Psoas muscle (tissue), 8 donors: ENCODE results near the gene CEP72. TPM values are rescaled to one million over a fixed set of nuclear protein-coding genes. Genes with fewer than 3 reads are reported as not detected.

Experiments
- ATAC-seq, 4 donors: fragments of 200-7000 bp; cut with Tn5 transposase; one replicate each; pipeline ENCODE4 v1.9.1; 2020; ENCODE audit warnings: moderate library complexity in 3 of 4, mild to moderate bottlenecking in 2 of 4
- DNase-seq, 2 donors: peaks; one replicate each; pipeline ENCODE4 v3.0.0-alpha.2; 2020
- H3K27ac ChIP-seq: fragments of 200-600 bp; one replicate; pipeline ENCODE4 v1.8.0; 2022
- H3K27me3 ChIP-seq, 3 donors: fragments of 200-600 bp in 1 of 3; one replicate each; pipeline versions ENCODE4 v1.6.1 to v1.8.0; 2013 to 2022; ENCODE audit warnings: low read length in 2 of 3, mild to moderate bottlenecking in 2 of 3, moderate library complexity in 1 of 3; ENCODE audit not compliant: insufficient read depth in 3 of 3
- H3K36me3 ChIP-seq, 2 donors: fragments of 200-600 bp in 1 of 2; one replicate each; pipeline versions ENCODE4 v1.6.1 to v1.8.0; 2013 to 2022; ENCODE audit warnings: low read depth in 1 of 2, mild to moderate bottlenecking in 1 of 2, moderate library complexity in 1 of 2; ENCODE audit not compliant: insufficient read depth in 1 of 2
- H3K4me1 ChIP-seq: fragments of 200-600 bp; one replicate; pipeline ENCODE4 v1.8.0; 2022
- H3K4me3 ChIP-seq: fragments of 200-600 bp; one replicate; pipeline ENCODE4 v1.8.0; 2022; ENCODE audit warnings: mild to moderate bottlenecking
- H3K9me3 ChIP-seq: fragments of 200-600 bp; one replicate; pipeline ENCODE4 v1.8.0; 2022
- CTCF ChIP-seq: fragments of 200-600 bp; IDR thresholded peaks from one replicate; pipeline ENCODE4 v1.8.0; 2022; ENCODE audit warnings: antibody characterized with exemption
- WGBS, 3 donors: extraction: QIAGEN DNeasy Blood & Tissue Kit; methylation state at CpG; one replicate each; pipeline versions ENCODE4 v1.1.6 to v1.1.7; 2013; 5-methylcytosine and 5-hydroxymethylcytosine counted together
- intact Hi-C, 2 donors: fragments of 100-400 bp; cut with DNase I; formaldehyde crosslinking; loops; one replicate each; pipeline versions ENCODE4 v1.11.0 to v1.14.2; 2022
- polyA plus RNA-seq, 3 donors: library from polyadenylated mRNA; stranded (reverse); fragments of 200-250 nt; gene quantifications; one replicate each; pipeline ENCODE4 v1.2.3, GENCODE V29; 2013
- total RNA-seq, 4 donors: library from RNA; stranded (reverse); fragmentation: NEBNext Ultra II Directional in 2 of 4; extraction: Animal tissue kit (Norgen Biotek cat#: 25700) in 2 of 4; gene quantifications; one replicate each; pipeline versions ENCODE4 v1.2.1 to v1.2.4, GENCODE V29; 2021 to 2023
- donor health status: healthy with polysubstance abuse.
- donor health status: DM: no; HTN: no; CAD: no; lungs with moderate emphysema.
- donor health status: Bipolar disorder and iron deficiency.
- donor health status: healthy.
- donor health status: DM: yes; HTN: yes; CAD: no.
- donor health status: DM: no; HTN: no; CAD: no.
- donor health status: DM: no; HTN: no; CAD: no.
- donor health status: DM: yes; HTN: yes; CAD: no.

CEP72 gene
- total and polyA plus RNA-seq, 7 donors = 0.43 to 2.4 (median 0.71) TPM

- 52 to 61% (median 60%) methylated on average over 25 to 27 of the region's 27 CpGs for WGBS, 3 donors
- DNase-seq (no peak), ATAC-seq (no peak)
- TF ChIP-seq CTCF = no peak
- Histone ChIP-seq H3K4me3 (no peak overlapping the region), H3K4me1 (no peaks in the 10 kb centered on the region), H3K27me3 (peaks cover 0 to 51% (median 17%) of the 10 kb centered on the region in 3 donors), H3K27ac (no peak overlapping the region), H3K36me3 (no peaks in the 10 kb centered on the region), H3K9me3 (no peaks in the 10 kb centered on the region)
- intact Hi-C loops = no loop called here
Observed at GRCh38 chr5:568061-568781, 43.9 kb upstream of the CEP72 start.

- Histone ChIP-seq H3K4me1 (no peaks in the 10 kb centered on the region), H3K27me3 (peaks cover 0 to 55% (median 19%) of the 10 kb centered on the region in 3 donors), H3K36me3 (no peaks in the 10 kb centered on the region), H3K4me3 (no peak overlapping the region), H3K9me3 (no peaks in the 10 kb centered on the region), H3K27ac (no peak overlapping the region)
- 82 to 89% (median 85%) methylated on average over 8 of the region's 8 CpGs for WGBS, 3 donors
- no peak for ATAC-seq
- no peak for TF ChIP-seq CTCF
- intact Hi-C loops = no loop called here
- DNase-seq = peak in 1 of 2 donors; percentile 40
Observed at GRCh38 chr5:568809-569208, 43.3 kb upstream of the CEP72 start.

GRCh38 chr5:569358-569867, 42.7 kb upstream of the CEP72 start:
- Histone ChIP-seq H3K36me3 (no peaks in the 10 kb centered on the region), H3K27me3 (peaks cover 0 to 60% (median 19%) of the 10 kb centered on the region in 3 donors), H3K27ac (no peak overlapping the region), H3K9me3 (no peaks in the 10 kb centered on the region), H3K4me1 (no peaks in the 10 kb centered on the region), H3K4me3 (no peak overlapping the region)
- DNase-seq (peak in 1 of 2 donors; percentile 30), ATAC-seq (no peak)
- TF ChIP-seq CTCF = no peak
- intact Hi-C loops = no loop called here
- 78 to 81% (median 81%) methylated on average over 23 of the region's 23 CpGs for WGBS, 3 donors

GRCh38 chr5:569868-570361, 42.2 kb upstream of the CEP72 start:
- H3K9me3 ChIP-seq = no peaks in the 10 kb centered on the region
- H3K27me3 ChIP-seq = peaks cover 0 to 60% (median 20%) of the 10 kb centered on the region in 3 donors
- no peaks in the 10 kb centered on the region for H3K36me3 ChIP-seq
- WGBS, 3 donors = 78 to 86% (median 83%) methylated on average over 21 of the region's 21 CpGs
- DNase-seq (no peak), ATAC-seq (no peak)
- no peaks in the 10 kb centered on the region for H3K4me1 ChIP-seq
- H3K4me3 ChIP-seq = no peak overlapping the region
- no peak overlapping the region for H3K27ac ChIP-seq
- TF ChIP-seq CTCF = no peak
- intact Hi-C loops = no loop called here
